Subcutaneous adipose tissue (tissue), 4 donors: ENCODE results near the gene UBAC2. TPM values are rescaled to one million over a fixed set of nuclear protein-coding genes. Genes with fewer than 3 reads are reported as not detected.

Source experiments
- total RNA-seq, 4 donors: library from RNA; depleted of rRNA; stranded (reverse); fragments of >200 nt; gene quantifications; one replicate each; pipeline ENCODE4 v1.1.0, GENCODE V29; 2016
- TF ChIP-seq, protein P1 (sequence below): fragments of 450-650 bp; IDR thresholded peaks from one replicate; pipeline ENCODE4 v1.5.1; 2016; ENCODE audit warnings: low read depth, mild to moderate bottlenecking, control low read depth, antibody characterized with exemption, moderate library complexity

UBAC2 gene
- total RNA-seq, 4 donors from 2014 or later = 47.4 to 73.3 (median 65.8) TPM

GRCh38 chr13:99366075-99366987, 165.7 kb downstream of the UBAC2 start:
- TF ChIP-seq, protein P1, sequence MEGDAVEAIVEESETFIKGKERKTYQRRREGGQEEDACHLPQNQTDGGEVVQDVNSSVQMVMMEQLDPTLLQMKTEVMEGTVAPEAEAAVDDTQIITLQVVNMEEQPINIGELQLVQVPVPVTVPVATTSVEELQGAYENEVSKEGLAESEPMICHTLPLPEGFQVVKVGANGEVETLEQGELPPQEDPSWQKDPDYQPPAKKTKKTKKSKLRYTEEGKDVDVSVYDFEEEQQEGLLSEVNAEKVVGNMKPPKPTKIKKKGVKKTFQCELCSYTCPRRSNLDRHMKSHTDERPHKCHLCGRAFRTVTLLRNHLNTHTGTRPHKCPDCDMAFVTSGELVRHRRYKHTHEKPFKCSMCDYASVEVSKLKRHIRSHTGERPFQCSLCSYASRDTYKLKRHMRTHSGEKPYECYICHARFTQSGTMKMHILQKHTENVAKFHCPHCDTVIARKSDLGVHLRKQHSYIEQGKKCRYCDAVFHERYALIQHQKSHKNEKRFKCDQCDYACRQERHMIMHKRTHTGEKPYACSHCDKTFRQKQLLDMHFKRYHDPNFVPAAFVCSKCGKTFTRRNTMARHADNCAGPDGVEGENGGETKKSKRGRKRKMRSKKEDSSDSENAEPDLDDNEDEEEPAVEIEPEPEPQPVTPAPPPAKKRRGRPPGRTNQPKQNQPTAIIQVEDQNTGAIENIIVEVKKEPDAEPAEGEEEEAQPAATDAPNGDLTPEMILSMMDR = no peak

GRCh38 chr13:99367106-99367616, 166.5 kb downstream of the UBAC2 start:
- TF ChIP-seq, protein P1 = no peak

- TF ChIP-seq, protein P1 = no peak
Measured at GRCh38 chr13:99367663-99368448, 167.2 kb downstream of the UBAC2 start.

DNA sequence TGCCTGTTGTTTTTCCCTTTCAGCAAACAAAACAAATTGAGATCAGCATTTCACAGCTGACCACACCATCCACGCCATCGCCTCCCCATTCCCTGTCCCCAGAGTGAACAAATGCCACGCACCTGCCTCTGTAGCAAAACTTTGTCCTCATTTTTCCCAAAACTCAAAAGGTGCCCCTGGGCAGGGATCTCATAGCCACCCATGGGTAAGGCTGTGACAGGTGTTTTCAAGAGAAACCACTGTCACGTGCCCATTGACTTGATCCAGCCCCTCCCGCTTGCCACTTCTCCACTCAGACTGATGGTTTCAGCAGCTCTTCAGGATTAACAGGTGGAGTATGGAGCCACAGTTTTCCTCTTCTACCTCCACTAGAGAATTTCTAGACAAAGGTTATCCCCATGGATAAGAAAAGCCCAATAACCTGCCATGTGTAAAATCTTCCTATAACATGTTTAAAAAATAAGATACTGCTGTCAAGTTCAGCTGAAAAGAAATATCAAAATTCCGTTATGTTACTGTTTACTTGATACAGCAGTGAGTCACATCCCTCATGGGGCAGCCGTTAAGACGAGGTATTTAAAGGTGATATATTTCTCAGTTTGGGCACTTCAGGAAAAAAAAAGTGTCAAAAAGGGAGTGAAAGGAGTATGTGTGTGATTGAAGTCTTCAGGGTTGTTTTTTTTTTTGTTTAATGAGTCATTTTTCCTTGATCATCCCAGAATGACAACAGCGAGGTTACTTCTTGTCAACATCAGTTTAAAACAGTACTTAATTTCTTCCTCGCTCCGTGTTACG, 170.0 kb downstream of the UBAC2 start:
- TF ChIP-seq, protein P1 = no peak

GRCh38 chr13:99371956-99372355, 171.3 kb downstream of the UBAC2 start:
- TF ChIP-seq, protein P1 = no peak

DNA sequence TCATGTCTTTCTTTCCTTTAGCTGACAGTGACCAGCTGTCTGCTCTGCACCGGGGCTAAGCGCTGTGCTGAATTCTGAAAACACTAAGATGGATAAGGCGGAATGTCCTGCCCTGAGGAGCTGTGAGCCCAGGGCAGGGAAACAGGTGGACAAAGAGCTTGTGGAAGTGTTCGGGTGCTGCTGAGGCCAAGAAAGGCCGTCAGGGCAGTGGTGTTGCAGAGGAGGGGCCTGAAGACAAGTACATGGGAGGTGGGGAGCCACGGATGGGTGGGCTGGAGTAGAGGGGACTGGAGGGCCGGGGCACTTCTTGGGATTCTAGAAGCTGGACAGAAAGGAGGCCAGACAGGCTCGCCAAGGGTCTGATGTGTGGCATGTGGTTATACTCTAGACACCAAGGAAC, 172.8 kb downstream of the UBAC2 start:
- TF ChIP-seq, protein P1 = no peak
